Endothelial cell of umbilical vein (primary cell): ENCODE data around the gene LRCH1.
A peak's percentile ranks its signal among the peaks of the same experiment; 100 is the strongest.

Experiments used
- CTCF ChIP-seq, 2 donors: IDR thresholded peaks; 1 replicate in 1 of 2; 2 replicates in 1 of 2; pipeline ENCODE4 v1.5.1; 2011; ENCODE audit warnings: low read length in 2 of 2, mild to moderate bottlenecking in 2 of 2, moderate library complexity in 2 of 2, control low read depth in 1 of 2, inconsistent platforms in 1 of 2, low read depth in 1 of 2; ENCODE audit not compliant: insufficient read depth in 1 of 2; ENCODE audit errors: extremely low read depth in 1 of 2
- EZH2 ChIP-seq: IDR thresholded peaks from 2 replicates; pipeline ENCODE4 v1.6.1; 2012; ENCODE audit warnings: borderline replicate concordance, low read depth, mild to moderate bottlenecking, moderate library complexity, low read length, inconsistent platforms; ENCODE audit not compliant: severe bottlenecking
- POLR2A ChIP-seq: IDR thresholded peaks from 2 replicates; pipeline ENCODE4 v1.6.1; 2012; ENCODE audit warnings: low read depth, mild to moderate bottlenecking, control low read depth, low read length
- POLR2AphosphoS5 ChIP-seq: IDR thresholded peaks from 2 replicates; pipeline ENCODE4 v1.6.1; 2012; ENCODE audit warnings: low read depth, mild to moderate bottlenecking, control low read depth, low read length, moderate library complexity; ENCODE audit not compliant: insufficient read depth

GRCh38 chr13:46561691-46562090, 8.7 kb downstream of the LRCH1 start:
- TF ChIP-seq POLR2A (no peak), CTCF (IDR thresholded peaks at IDR 0.05; ENCODE audit: extremely low read depth in 1 of 2, insufficient read depth in 1 of 2, low read depth in 1 of 2, low read length in 2 of 2) (no peak), POLR2AphosphoS5 (peak; percentile 18), EZH2 (no peak)
